Activated CD4-positive, alpha-beta T cell treated with anti-CD3 and anti-CD28 coated beads for 24 hours (primary cell): Measurements from ENCODE around the gene NUP93.
A peak's percentile ranks its signal among the peaks of the same experiment; 100 is the strongest.
"Not testable (repeated sequence)": the region's sequence is repeated elsewhere in the genome, so short reads cannot be mapped to it uniquely, and the experiment has no call there.

Experiments used
- DNase-seq, 2 donors: peaks; one replicate each; pipeline ENCODE4 v3.0.0-alpha.2; 2020; ENCODE audit warnings: low read depth in 2 of 2

Gene NUP93

GRCh38 chr16:56709443-56710040, 20.4 kb upstream of the NUP93 start:
- DNase-seq = no peak

GRCh38 chr16:56710181-56710737, 19.7 kb upstream of the NUP93 start:
- no peak for DNase-seq

- no peak for DNase-seq
Measured at GRCh38 chr16:56711862-56712261, 18.1 kb upstream of the NUP93 start.

GRCh38 chr16:56713794-56714193, 16.1 kb upstream of the NUP93 start:
- no peak for DNase-seq

- DNase-seq = no peak
Measured at GRCh38 chr16:56715126-56715525, 14.8 kb upstream of the NUP93 start.

GRCh38 chr16:56716761-56717160, 13.2 kb upstream of the NUP93 start:
- no peak for DNase-seq

GRCh38 chr16:56717532-56717931, 12.4 kb upstream of the NUP93 start:
- DNase-seq = not testable (repeated sequence)

GRCh38 chr16:56722200-56722842, 7.6 kb upstream of the NUP93 start:
- no peak for DNase-seq

GRCh38 chr16:56724191-56724590, 5.7 kb upstream of the NUP93 start:
- no peak for DNase-seq

- DNase-seq = no peak
Measured at GRCh38 chr16:56726283-56726682, 3.6 kb upstream of the NUP93 start.

GRCh38 chr16:56726926-56727325, 3.0 kb upstream of the NUP93 start:
- no peak for DNase-seq

- DNase-seq = no peak
Measured at GRCh38 chr16:56728027-56728426, 1.9 kb upstream of the NUP93 start.

GRCh38 chr16:56728980-56729734, 772 bp upstream of the NUP93 start:
- no peak for DNase-seq

- DNase-seq = no peak
Measured at GRCh38 chr16:56732366-56732765, 2.4 kb downstream of the NUP93 start.

- peak; percentile 14 to 15 for DNase-seq
Measured at GRCh38 chr16:56732832-56733231, 2.9 kb downstream of the NUP93 start.

- no peak for DNase-seq
Measured at GRCh38 chr16:56734429-56734828, 4.5 kb downstream of the NUP93 start.

- no peak for DNase-seq
Measured at GRCh38 chr16:56736476-56736875, 6.5 kb downstream of the NUP93 start.

- no peak for DNase-seq
Measured at GRCh38 chr16:56737539-56737938, 7.6 kb downstream of the NUP93 start.

- DNase-seq = no peak
Measured at GRCh38 chr16:56738221-56738620, 8.3 kb downstream of the NUP93 start.

- DNase-seq = not testable (repeated sequence)
Measured at GRCh38 chr16:56739378-56739777, 9.4 kb downstream of the NUP93 start.

- no peak for DNase-seq
Measured at GRCh38 chr16:56741399-56741798, 11.5 kb downstream of the NUP93 start.

GRCh38 chr16:56742030-56742984, 12.4 kb downstream of the NUP93 start:
- DNase-seq = no peak
